DOHH2 (cell line): Measurements from ENCODE around the gene MIPOL1.

ENCODE experiments used
- H3F3A ChIP-seq: fragments of 200-600 bp; sonication (generic), shearing (Covaris generic); 2 replicates; pipeline ENCODE4 v1.6.0; 2016; ENCODE audit warnings: antibody characterized with exemption, mild to moderate bottlenecking; ENCODE audit not compliant: control insufficient read depth, insufficient read depth
- H3K27ac ChIP-seq: fragments of 200-600 bp; sonication (generic); 2 replicates; pipeline ENCODE4 v1.5.1; 2014; ENCODE audit warnings: low read depth, mild to moderate bottlenecking, low read length, moderate library complexity
- H3K27me3 ChIP-seq: fragments of 200-600 bp; sonication (generic); 2 replicates; pipeline ENCODE4 v1.6.1; 2014; ENCODE audit warnings: mild to moderate bottlenecking, low read length, mixed read lengths; ENCODE audit not compliant: control insufficient read depth
- H3K36me3 ChIP-seq: fragments of 200-600 bp; sonication (generic); 2 replicates; pipeline ENCODE4 v1.6.1; 2014; ENCODE audit warnings: mild to moderate bottlenecking, low read length, moderate library complexity, mixed read lengths; ENCODE audit not compliant: control insufficient read depth
- H3K4me1 ChIP-seq: fragments of 200-600 bp; sonication (generic); 2 replicates; pipeline ENCODE4 v1.6.1; 2014; ENCODE audit warnings: mild to moderate bottlenecking, low read length, mixed read lengths; ENCODE audit not compliant: control insufficient read depth
- H3K4me2 ChIP-seq: fragments of 200-600 bp; sonication (generic); 2 replicates; pipeline ENCODE4 v1.6.0; 2014; ENCODE audit warnings: mild to moderate bottlenecking, low read length, moderate library complexity
- H3K4me3 ChIP-seq: fragments of 200-600 bp; sonication (generic); 2 replicates; pipeline ENCODE4 v1.5.1; 2014; ENCODE audit warnings: mild to moderate bottlenecking, low read length, mixed read lengths
- H3K79me2 ChIP-seq: fragments of 200-600 bp; sonication (generic); 2 replicates; pipeline ENCODE4 v1.6.1; 2014; ENCODE audit warnings: mild to moderate bottlenecking, low read length, mixed read lengths; ENCODE audit not compliant: control insufficient read depth
- H3K9me2 ChIP-seq: fragments of 200-600 bp; sonication (generic); replicated peaks from 2 replicates; pipeline ENCODE4 v1.6.1; 2014; ENCODE audit warnings: mild to moderate bottlenecking, low read length, mixed read lengths; ENCODE audit not compliant: control insufficient read depth
- H3K9me3 ChIP-seq: fragments of 200-600 bp; sonication (generic); 2 replicates; pipeline ENCODE4 v1.6.1; 2014; ENCODE audit warnings: antibody characterized with exemption, low read length, mixed read lengths; ENCODE audit not compliant: control insufficient read depth, insufficient read depth
- H4K20me1 ChIP-seq: fragments of 200-600 bp; sonication (generic); 2 replicates; pipeline ENCODE4 v1.6.0; 2014; ENCODE audit warnings: low read depth, mild to moderate bottlenecking, antibody characterized with exemption, low read length, moderate library complexity; ENCODE audit not compliant: control insufficient read depth, insufficient read depth
- CTCF ChIP-seq: fragments of 200-600 bp; sonication (generic); IDR thresholded peaks from one replicate; pipeline ENCODE4 v1.5.1; 2014; ENCODE audit warnings: antibody characterized with exemption, mild to moderate bottlenecking, low read depth, low read length; ENCODE audit not compliant: poor library complexity, severe bottlenecking
- EZH2phosphoT487 ChIP-seq: fragments of 200-600 bp; sonication (generic); IDR thresholded peaks from 2 replicates; pipeline ENCODE4 v1.6.1; 2017; ENCODE audit warnings: borderline replicate concordance, mild to moderate bottlenecking, antibody characterized with exemption, low read length, moderate library complexity, mixed read lengths

MIPOL1 gene

GRCh38 chr14:37417151-37417550 lies 219.4 kb downstream of the MIPOL1 start:
- Histone ChIP-seq H3K9me3 (no peaks in the 10 kb centered on the region), H3K9me2 (no peaks in the 10 kb centered on the region), H3K27me3 (no peaks in the 10 kb centered on the region), H4K20me1 (no peaks in the 10 kb centered on the region), H3K4me1 (no peaks in the 10 kb centered on the region), H3K4me2 (no peak overlapping the region), H3K27ac (no peak overlapping the region), H3K4me3 (no peak overlapping the region), H3F3A (no peaks in the 10 kb centered on the region), H3K36me3 (no peaks in the 10 kb centered on the region), H3K79me2 (no peaks in the 10 kb centered on the region)
- TF ChIP-seq EZH2phosphoT487 (no peak), CTCF (no peak)

GRCh38 chr14:37417833-37418232 lies 220.1 kb downstream of the MIPOL1 start:
- TF ChIP-seq EZH2phosphoT487 (no peak), CTCF (no peak)
- Histone ChIP-seq H3K27me3 (no peaks in the 10 kb centered on the region), H3K9me3 (no peaks in the 10 kb centered on the region), H3K4me1 (no peaks in the 10 kb centered on the region), H3F3A (no peaks in the 10 kb centered on the region), H3K27ac (no peak overlapping the region), H3K4me2 (no peak overlapping the region), H4K20me1 (no peaks in the 10 kb centered on the region), H3K4me3 (no peak overlapping the region), H3K9me2 (no peaks in the 10 kb centered on the region), H3K36me3 (no peaks in the 10 kb centered on the region), H3K79me2 (no peaks in the 10 kb centered on the region)

- TF ChIP-seq CTCF: no peak
- TF ChIP-seq EZH2phosphoT487: no peak
- H3K27me3 ChIP-seq: no peaks in the 10 kb centered on the region
- H3K36me3 ChIP-seq: no peaks in the 10 kb centered on the region
- no peak overlapping the region for H3K4me3 ChIP-seq
- H3K4me2 ChIP-seq: no peak overlapping the region
- no peaks in the 10 kb centered on the region for H3K9me3 ChIP-seq
- no peaks in the 10 kb centered on the region for H3K4me1 ChIP-seq
- H3K9me2 ChIP-seq: no peaks in the 10 kb centered on the region
- no peak overlapping the region for H3K27ac ChIP-seq
- no peaks in the 10 kb centered on the region for H4K20me1 ChIP-seq
- H3K79me2 ChIP-seq: no peaks in the 10 kb centered on the region
- H3F3A ChIP-seq: no peaks in the 10 kb centered on the region
Measured at GRCh38 chr14:37420622-37421021, 222.9 kb downstream of the MIPOL1 start.

- TF ChIP-seq EZH2phosphoT487: no peak
- no peak for TF ChIP-seq CTCF
- Histone ChIP-seq H3K27ac (no peak overlapping the region), H3K79me2 (no peaks in the 10 kb centered on the region), H3K9me3 (no peaks in the 10 kb centered on the region), H3K36me3 (no peaks in the 10 kb centered on the region), H3K4me3 (no peak overlapping the region), H3K4me1 (no peaks in the 10 kb centered on the region), H3K4me2 (no peak overlapping the region), H3F3A (no peaks in the 10 kb centered on the region), H3K27me3 (no peaks in the 10 kb centered on the region), H4K20me1 (no peaks in the 10 kb centered on the region), H3K9me2 (no peaks in the 10 kb centered on the region)
Measured at GRCh38 chr14:37422319-37422718, 224.6 kb downstream of the MIPOL1 start.
